ENCODE data around the gene TYROBP.

- TF ChIP-seq CTCF (conservative IDR thresholded peaks at IDR 0.05 in 1 of 2, IDR thresholded peaks at IDR 0.05 in 1 of 2; ENCODE audit: low read depth in 1 of 2, low read length in 2 of 2) (no peak), EZH2 (IDR thresholded peaks at IDR 0.05; ENCODE audit: low read length, missing control alignments) (no peak)
Observed at GRCh38 chr19:35929876-35930275, 21.8 kb upstream of the TYROBP start.
